ENCODE data around the gene ABCG8. TPM values are rescaled to one million over a fixed set of nuclear protein-coding genes. Genes with fewer than 3 reads are reported as not detected.

The ABCG8 gene
- total RNA-seq, 1 donor from 2014 or later, result not detected

DNA sequence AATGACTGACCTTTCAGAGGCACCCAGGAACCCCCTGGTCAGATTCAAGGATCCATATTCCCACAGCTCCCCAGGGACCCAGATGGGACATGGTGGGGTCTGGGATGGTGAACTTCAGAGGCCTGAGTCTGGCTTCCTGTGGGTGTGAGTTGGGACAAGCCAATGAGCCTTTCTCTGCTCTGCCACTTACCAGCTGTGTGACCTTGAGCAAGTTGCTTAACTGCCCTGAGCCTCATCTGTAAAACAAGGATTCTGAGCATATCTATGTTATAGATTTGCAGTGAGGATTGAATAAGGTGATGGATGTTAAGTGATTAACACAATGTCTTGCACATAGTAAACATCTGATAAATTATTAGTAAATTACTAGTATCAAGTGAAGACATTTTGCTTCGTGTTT lies 6.4 kb downstream of the ABCG8 start:
- DNase-seq (ENCODE audit: low spot score), result no peak
- Mint-ChIP-seq H3K36me3 (ENCODE audit: low read depth, unreplicated experiment) (no peaks in the 10 kb centered on the region), H3K4me3 (ENCODE audit: unreplicated experiment) (no peak overlapping the region), H3K4me1 (ENCODE audit: unreplicated experiment) (peaks cover 6% of the 10 kb centered on the region), H3K27ac (ENCODE audit: unreplicated experiment) (no peak overlapping the region), H3K9me3 (ENCODE audit: unreplicated experiment) (no peaks in the 10 kb centered on the region), H3K27me3 (ENCODE audit: unreplicated experiment) (peaks cover 4% of the 10 kb centered on the region)
- no peak for TF ChIP-seq CTCF (IDR thresholded peaks at IDR 0.05; ENCODE audit: unreplicated experiment)

GRCh38 chr2:43846140-43846793 lies 7.5 kb downstream of the ABCG8 start:
- H3K4me3 Mint-ChIP-seq (ENCODE audit: unreplicated experiment), result no peak overlapping the region
- H3K4me1 Mint-ChIP-seq (ENCODE audit: unreplicated experiment), result no peaks in the 10 kb centered on the region
- H3K9me3 Mint-ChIP-seq (ENCODE audit: unreplicated experiment), result no peaks in the 10 kb centered on the region
- no peak for DNase-seq (ENCODE audit: low spot score)
- no peak overlapping the region for H3K27ac Mint-ChIP-seq (ENCODE audit: unreplicated experiment)
- no peaks in the 10 kb centered on the region for H3K36me3 Mint-ChIP-seq (ENCODE audit: low read depth, unreplicated experiment)
- peaks cover 5% of the 10 kb centered on the region for H3K27me3 Mint-ChIP-seq (ENCODE audit: unreplicated experiment)
- TF ChIP-seq CTCF (IDR thresholded peaks at IDR 0.05; ENCODE audit: unreplicated experiment), result no peak

- Mint-ChIP-seq H3K36me3 (ENCODE audit: low read depth, unreplicated experiment) (no peaks in the 10 kb centered on the region), H3K27me3 (ENCODE audit: unreplicated experiment) (peaks cover 5% of the 10 kb centered on the region), H3K9me3 (ENCODE audit: unreplicated experiment) (no peaks in the 10 kb centered on the region), H3K27ac (ENCODE audit: unreplicated experiment) (no peak overlapping the region), H3K4me1 (ENCODE audit: unreplicated experiment) (no peaks in the 10 kb centered on the region), H3K4me3 (ENCODE audit: unreplicated experiment) (no peak overlapping the region)
- DNase-seq (ENCODE audit: low spot score), result no peak
- TF ChIP-seq CTCF (IDR thresholded peaks at IDR 0.05; ENCODE audit: unreplicated experiment), result no peak
Measured at GRCh38 chr2:43848214-43848613, 9.4 kb downstream of the ABCG8 start.

DNA sequence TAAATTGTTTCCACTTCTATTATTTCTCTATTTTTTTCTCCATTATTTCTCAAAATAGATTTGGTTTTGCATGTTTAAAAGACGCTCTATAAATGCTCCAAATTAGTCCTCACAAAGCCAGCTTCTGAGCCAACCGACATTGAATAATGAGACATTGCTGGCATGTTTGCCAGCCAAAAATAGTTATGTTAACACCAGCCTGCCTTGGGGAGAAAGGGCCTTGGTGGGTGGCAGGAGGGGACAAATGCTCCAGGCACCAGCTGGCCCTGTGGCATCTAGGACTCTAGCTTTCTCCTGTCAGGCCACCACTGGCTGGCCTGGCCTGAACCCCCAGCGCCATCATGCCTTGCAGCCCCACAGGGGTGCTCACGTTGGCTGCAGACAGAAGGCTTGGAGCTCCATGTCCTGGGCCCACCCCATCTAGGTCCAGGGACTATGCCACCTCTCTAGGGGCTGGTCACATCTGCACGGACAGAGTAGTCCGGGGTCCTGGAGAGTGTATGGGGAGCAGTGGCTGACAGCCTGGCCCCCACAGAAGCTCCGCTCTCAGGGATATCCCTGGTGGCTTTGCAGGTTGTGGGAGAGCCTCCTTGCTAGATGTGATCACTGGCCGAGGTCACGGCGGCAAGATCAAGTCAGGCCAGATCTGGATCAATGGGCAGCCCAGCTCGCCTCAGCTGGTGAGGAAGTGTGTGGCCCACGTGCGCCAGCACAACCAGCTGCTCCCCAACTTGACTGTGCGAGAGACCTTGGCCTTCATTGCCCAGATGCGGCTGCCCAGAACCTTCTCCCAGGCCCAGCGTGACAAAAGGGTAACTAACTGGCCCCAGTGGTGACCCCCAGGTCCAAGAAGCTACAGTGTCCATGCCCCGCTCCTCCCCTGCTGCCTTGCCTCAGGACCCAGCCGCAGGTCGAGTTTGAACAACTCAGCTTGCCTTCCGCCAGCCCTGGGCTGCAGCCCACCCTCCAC lies 12.5 kb downstream of the ABCG8 start:
- Mint-ChIP-seq H3K36me3 (ENCODE audit: low read depth, unreplicated experiment) (no peaks in the 10 kb centered on the region), H3K27me3 (ENCODE audit: unreplicated experiment) (peaks cover 4% of the 10 kb centered on the region), H3K9me3 (ENCODE audit: unreplicated experiment) (no peaks in the 10 kb centered on the region), H3K4me1 (ENCODE audit: unreplicated experiment) (no peaks in the 10 kb centered on the region), H3K27ac (ENCODE audit: unreplicated experiment) (no peak overlapping the region), H3K4me3 (ENCODE audit: unreplicated experiment) (no peak overlapping the region)
- no peak for TF ChIP-seq CTCF (IDR thresholded peaks at IDR 0.05; ENCODE audit: unreplicated experiment)
- no peak for DNase-seq (ENCODE audit: low spot score)
